Colonic mucosa (tissue), 4 donors: ENCODE measurements around the gene TUBA1C. TPM values are rescaled to one million over a fixed set of nuclear protein-coding genes. Genes with fewer than 3 reads are reported as not detected.

Experiments
- DNase-seq: peaks from one replicate; pipeline ENCODE4 v3.0.0-alpha.2; 2020
- H3K27ac ChIP-seq: fragments of 200-600 bp; one replicate; pipeline ENCODE4 v1.8.0; 2021
- H3K27me3 ChIP-seq: fragments of 200-600 bp; one replicate; pipeline ENCODE4 v1.8.0; 2021
- H3K36me3 ChIP-seq: fragments of 200-600 bp; one replicate; pipeline ENCODE4 v1.8.0; 2021
- H3K4me1 ChIP-seq: fragments of 200-600 bp; one replicate; pipeline ENCODE4 v1.8.0; 2021; ENCODE audit warnings: mild to moderate bottlenecking
- H3K4me3 ChIP-seq: fragments of 200-600 bp; one replicate; pipeline ENCODE4 v1.8.0; 2021
- H3K9ac ChIP-seq, 2 donors: one replicate each; pipeline ENCODE4 v1.7.0; 2013; ENCODE audit warnings: control low read depth in 2 of 2, low read depth in 2 of 2, low read length in 2 of 2
- H3K9me3 ChIP-seq: fragments of 200-600 bp; one replicate; pipeline ENCODE4 v1.8.0; 2021
- CTCF ChIP-seq: fragments of 200-600 bp; IDR thresholded peaks from one replicate; pipeline ENCODE4 v1.8.0; 2022; ENCODE audit warnings: antibody characterized with exemption, mild to moderate bottlenecking
- intact Hi-C: fragments of 100-400 bp; cut with DNase I; formaldehyde crosslinking; loops from one replicate; pipeline ENCODE4 v1.14.1; 2022
- total RNA-seq, 2 donors: library from RNA; stranded (reverse); fragmentation: NEBNext Ultra II Directional in 1 of 2; extraction: Animal tissue kit (Norgen Biotek cat#: 25700) in 1 of 2; gene quantifications; one replicate each; pipeline ENCODE4 v1.2.1, GENCODE V29; 2021
- donor health status: healthy.
- donor health status: DM: no; HTN: no; CAD: no.
- donor health status: DM: no; HTN: no; CAD: no.

TUBA1C gene
- total RNA-seq, 2 donors from 2014 or later = 183 to 368 TPM

DNA sequence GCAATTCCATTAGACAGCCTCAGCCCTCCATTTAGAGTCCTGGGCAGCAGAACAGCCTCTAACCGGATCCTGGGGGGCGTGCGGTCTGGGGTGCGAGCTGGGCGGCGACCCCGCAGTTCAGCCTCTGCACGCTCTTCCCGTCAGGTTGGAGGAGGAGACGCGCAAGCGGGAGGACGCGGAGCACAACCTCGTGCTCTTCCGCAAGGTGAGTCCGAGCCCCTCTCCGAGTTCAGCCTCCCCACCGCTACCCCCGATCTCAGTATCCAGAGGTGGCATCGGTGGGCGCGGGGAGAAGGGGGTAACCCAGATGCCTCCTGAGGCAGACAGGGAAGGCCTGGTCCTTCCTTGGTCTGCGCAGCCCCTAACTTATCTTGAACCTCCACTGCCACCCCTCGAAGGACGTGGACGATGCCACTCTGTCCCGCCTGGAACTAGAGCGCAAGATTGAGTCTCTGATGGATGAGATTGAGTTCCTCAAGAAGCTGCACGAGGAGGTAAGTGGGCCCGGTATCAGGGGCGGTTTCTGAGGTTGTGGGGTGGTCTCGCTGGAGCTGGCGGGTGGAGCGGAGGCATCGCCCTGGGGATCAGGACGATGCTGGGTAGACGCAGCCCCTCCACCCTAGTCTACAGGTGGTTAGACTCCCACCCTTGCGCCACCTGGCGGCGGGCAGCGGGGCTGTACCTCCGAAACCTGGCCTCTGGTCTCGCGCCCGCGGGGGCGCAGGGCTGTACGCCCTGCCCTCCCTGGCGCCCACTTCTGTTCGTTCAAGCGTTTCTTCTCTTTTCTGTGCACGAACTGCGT, 31.4 kb downstream of the TUBA1C start:
- peak overlapping the region; percentile 0 for H3K4me3 ChIP-seq
- intact Hi-C loops = no loop called here
- TF ChIP-seq CTCF = peak; percentile 79
- no peaks in the 10 kb centered on the region for H3K9me3 ChIP-seq
- H3K27me3 ChIP-seq = peaks cover 47% of the 10 kb centered on the region
- DNase-seq = peak; percentile 73
- H3K4me1 ChIP-seq = peaks cover 12% of the 10 kb centered on the region
- no peak overlapping the region for H3K9ac ChIP-seq
- H3K27ac ChIP-seq = no peak overlapping the region
- H3K36me3 ChIP-seq = no peaks in the 10 kb centered on the region

GRCh38 chr12:49296836-49297694, 32.2 kb downstream of the TUBA1C start:
- H3K9ac ChIP-seq = peak overlapping the region; percentile 31 to 34
- no peak overlapping the region for H3K27ac ChIP-seq
- DNase-seq = peak; percentile 72
- H3K9me3 ChIP-seq = no peaks in the 10 kb centered on the region
- peaks cover 12% of the 10 kb centered on the region for H3K4me1 ChIP-seq
- intact Hi-C loops = no loop called here
- H3K4me3 ChIP-seq = peak overlapping the region; percentile 0
- H3K36me3 ChIP-seq = no peaks in the 10 kb centered on the region
- peak; percentile 6 for TF ChIP-seq CTCF
- H3K27me3 ChIP-seq = peaks cover 47% of the 10 kb centered on the region

DNA sequence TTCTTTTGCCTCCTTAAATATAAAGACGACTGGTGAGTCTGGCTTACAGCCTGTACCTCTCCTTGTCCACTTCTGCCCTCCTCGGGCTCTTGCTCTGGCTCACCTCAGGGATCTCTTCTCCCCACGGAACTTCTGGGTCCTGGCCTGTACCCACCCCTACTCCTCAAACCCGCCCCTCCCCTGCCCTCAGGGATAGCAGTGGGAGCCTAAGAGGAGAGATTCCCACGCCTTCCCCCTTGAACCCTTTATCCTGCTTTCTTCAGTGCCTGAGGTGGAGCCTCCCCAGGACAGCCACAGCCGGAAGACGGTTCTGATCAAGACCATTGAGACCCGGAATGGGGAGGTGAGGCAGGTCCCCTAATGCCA, 32.8 kb downstream of the TUBA1C start:
- H3K27ac ChIP-seq = no peak overlapping the region
- no peak overlapping the region for H3K9ac ChIP-seq
- intact Hi-C loops = no loop called here
- H3K9me3 ChIP-seq = no peaks in the 10 kb centered on the region
- DNase-seq = no peak
- peaks cover 47% of the 10 kb centered on the region for H3K27me3 ChIP-seq
- H3K4me3 ChIP-seq = no peak overlapping the region
- no peak for TF ChIP-seq CTCF
- H3K36me3 ChIP-seq = no peaks in the 10 kb centered on the region
- H3K4me1 ChIP-seq = peaks cover 12% of the 10 kb centered on the region

DNA sequence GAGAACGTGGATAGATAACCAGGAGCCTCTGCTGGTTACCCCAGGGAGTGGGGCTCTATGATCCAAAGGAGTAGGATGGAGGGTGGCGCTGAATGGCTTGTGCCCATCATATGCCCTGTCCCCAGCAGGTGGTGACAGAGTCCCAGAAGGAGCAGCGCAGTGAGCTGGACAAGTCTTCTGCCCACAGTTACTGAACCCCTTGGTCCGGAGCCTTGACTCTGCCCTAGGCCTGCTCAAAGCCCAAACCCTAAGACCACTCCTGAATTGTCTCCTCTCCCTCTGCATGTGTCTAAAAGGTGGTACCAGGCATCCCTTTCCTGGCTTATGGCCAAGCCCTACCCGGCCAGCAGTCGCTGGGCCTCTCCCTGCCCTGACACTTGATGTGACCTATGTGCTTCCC, 33.3 kb downstream of the TUBA1C start:
- Histone ChIP-seq H3K36me3 (no peaks in the 10 kb centered on the region), H3K4me1 (peaks cover 12% of the 10 kb centered on the region), H3K27me3 (peaks cover 47% of the 10 kb centered on the region), H3K9me3 (no peaks in the 10 kb centered on the region), H3K4me3 (no peak overlapping the region), H3K27ac (no peak overlapping the region), H3K9ac (no peak overlapping the region)
- peak; percentile 12 for TF ChIP-seq CTCF
- intact Hi-C loops = no loop called here
- DNase-seq = no peak

DNA sequence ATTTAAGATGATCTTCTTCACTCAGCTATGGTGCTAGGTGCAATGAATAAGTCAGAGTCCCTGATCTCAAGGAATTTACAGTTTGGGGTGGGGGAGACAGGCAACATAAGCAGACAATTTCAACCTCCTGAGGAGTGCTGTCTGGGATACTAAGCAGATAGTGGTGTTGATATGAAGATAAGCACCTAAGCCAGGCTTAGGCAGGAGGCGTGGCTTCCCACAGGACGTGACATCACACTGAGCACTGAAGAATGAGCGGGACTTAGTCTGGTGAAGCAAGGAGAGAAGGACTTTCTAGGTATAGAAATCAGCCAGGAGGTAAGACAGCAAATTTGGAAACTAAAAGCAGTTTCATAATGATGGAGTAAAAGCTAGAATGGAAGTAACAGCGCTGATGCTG, 36.9 kb downstream of the TUBA1C start:
- Histone ChIP-seq H3K27me3 (peaks cover 21% of the 10 kb centered on the region), H3K4me1 (peaks cover 10% of the 10 kb centered on the region), H3K27ac (no peak overlapping the region), H3K9me3 (no peaks in the 10 kb centered on the region), H3K9ac (no peak overlapping the region), H3K4me3 (no peak overlapping the region), H3K36me3 (no peaks in the 10 kb centered on the region)
- no peak for TF ChIP-seq CTCF
- no peak for DNase-seq
- intact Hi-C loops = no loop called here
